HG02943 (cell line): ENCODE results near the gene UBE2M.
"Not testable (repeated sequence)": the region's sequence is repeated elsewhere in the genome, so short reads cannot be mapped to it uniquely, and the experiment has no call there.

ENCODE experiments used
- ATAC-seq: cut with Tn5 transposase; IDR thresholded peaks from one replicate; pipeline ENCODE4 v1.9.1; 2021; ENCODE audit warnings: mild to moderate bottlenecking, low read depth, moderate library complexity; ENCODE audit not compliant: unreplicated experiment

The UBE2M gene

GRCh38 chr19:58558066-58558622, at the start of gene UBE2M:
Gene UBE2M (minus strand): TSS chr19:58558611. CDS start chr19:58558381, 230 bp downstream.
- peak; percentile 0 for ATAC-seq

GRCh38 chr19:58607213-58607612, 48.8 kb upstream of the UBE2M start:
- not testable (repeated sequence) for ATAC-seq

GRCh38 chr19:58606251-58606896, 48.0 kb upstream of the UBE2M start:
- ATAC-seq, result not testable (repeated sequence)

GRCh38 chr19:58586133-58586765, 27.8 kb upstream of the UBE2M start:
- no peak for ATAC-seq

GRCh38 chr19:58585442-58586132, 27.2 kb upstream of the UBE2M start:
- no peak for ATAC-seq

GRCh38 chr19:58584498-58585441, 26.4 kb upstream of the UBE2M start:
- ATAC-seq, result no peak

GRCh38 chr19:58582985-58583384, 24.6 kb upstream of the UBE2M start:
- ATAC-seq, result no peak

- no peak for ATAC-seq
These were observed 23.1 kb upstream of the UBE2M start for GRCh38 chr19:58581227-58582141.

- ATAC-seq, result no peak
These were observed 21.2 kb upstream of the UBE2M start for GRCh38 chr19:58579473-58580142.

GRCh38 chr19:58578012-58578925, 19.9 kb upstream of the UBE2M start:
- no peak for ATAC-seq

- ATAC-seq, result not testable (repeated sequence)
These were observed 19.2 kb upstream of the UBE2M start for GRCh38 chr19:58577581-58577980.

- peak; percentile 27 for ATAC-seq
These were observed 17.0 kb upstream of the UBE2M start for GRCh38 chr19:58575183-58576041.

- no peak for ATAC-seq
These were observed 15.3 kb upstream of the UBE2M start for GRCh38 chr19:58573658-58574164.

- ATAC-seq, result peak; percentile 57
These were observed 14.6 kb upstream of the UBE2M start, which contains the start of gene MZF1 for GRCh38 chr19:58572818-58573657. Gene MZF1 (minus strand): TSS chr19:58573335. CDS start chr19:58571389, 1,946 bp downstream.

GRCh38 chr19:58572026-58572817, 13.8 kb upstream of the UBE2M start:
- no peak for ATAC-seq
